Measurements from ENCODE around the gene AP5Z1. TPM values are rescaled to one million over a fixed set of nuclear protein-coding genes. Genes with fewer than 3 reads are reported as not detected.
A peak's percentile ranks its signal among the peaks of the same experiment; 100 is the strongest.

AP5Z1 gene
- total RNA-seq, 6 experiments from 2014 or later: 39.8 to 50.4 (median 42.1) TPM

DNA sequence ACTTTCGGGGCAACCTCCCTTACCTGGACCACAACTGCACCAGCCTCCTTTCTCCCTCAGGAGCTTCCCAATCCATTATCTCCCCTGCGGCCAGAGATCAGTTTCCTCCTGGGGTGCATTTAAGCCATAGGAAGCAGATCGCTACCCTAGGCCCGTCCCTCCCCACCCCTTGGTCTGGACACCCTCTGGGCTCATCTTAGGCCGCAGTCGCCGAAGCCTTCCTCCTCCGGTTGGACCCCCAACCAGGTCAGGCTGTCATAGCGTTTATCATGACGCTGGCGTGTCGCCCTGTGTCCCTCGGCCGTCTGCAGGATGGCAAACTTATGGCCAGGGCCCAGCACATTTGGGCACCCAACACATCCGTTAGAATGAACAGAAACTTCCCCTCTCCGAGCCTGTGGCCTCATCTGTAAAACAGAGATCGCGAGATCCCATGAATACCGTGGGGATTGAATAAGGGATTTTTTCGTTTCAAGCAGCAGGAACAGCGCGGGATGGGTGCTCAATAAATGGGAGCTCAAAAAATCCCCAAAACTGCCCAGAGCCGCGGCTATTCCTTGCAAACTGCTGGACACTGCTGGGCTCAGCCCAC is 669 bp upstream of the AP5Z1 start:
- Mint-ChIP-seq H3K4me1 (ENCODE audit: low read depth) (peaks cover 26% of the 10 kb centered on the region), H3K27me3 (ENCODE audit: insufficient read depth) (peaks cover 13% of the 10 kb centered on the region; the same call in 1 of the 2 replicates), H3K9me3 (no peaks in the 10 kb centered on the region), H3K4me3 (peak overlapping the region; percentile 100), H3K27ac (peak overlapping the region; percentile 99), H3K36me3 (ENCODE audit: low read depth) (peaks cover 14% of the 10 kb centered on the region; the same call in 1 of the 2 replicates)
- DNase-seq: peak; percentile 69
- TF ChIP-seq, protein P1, sequence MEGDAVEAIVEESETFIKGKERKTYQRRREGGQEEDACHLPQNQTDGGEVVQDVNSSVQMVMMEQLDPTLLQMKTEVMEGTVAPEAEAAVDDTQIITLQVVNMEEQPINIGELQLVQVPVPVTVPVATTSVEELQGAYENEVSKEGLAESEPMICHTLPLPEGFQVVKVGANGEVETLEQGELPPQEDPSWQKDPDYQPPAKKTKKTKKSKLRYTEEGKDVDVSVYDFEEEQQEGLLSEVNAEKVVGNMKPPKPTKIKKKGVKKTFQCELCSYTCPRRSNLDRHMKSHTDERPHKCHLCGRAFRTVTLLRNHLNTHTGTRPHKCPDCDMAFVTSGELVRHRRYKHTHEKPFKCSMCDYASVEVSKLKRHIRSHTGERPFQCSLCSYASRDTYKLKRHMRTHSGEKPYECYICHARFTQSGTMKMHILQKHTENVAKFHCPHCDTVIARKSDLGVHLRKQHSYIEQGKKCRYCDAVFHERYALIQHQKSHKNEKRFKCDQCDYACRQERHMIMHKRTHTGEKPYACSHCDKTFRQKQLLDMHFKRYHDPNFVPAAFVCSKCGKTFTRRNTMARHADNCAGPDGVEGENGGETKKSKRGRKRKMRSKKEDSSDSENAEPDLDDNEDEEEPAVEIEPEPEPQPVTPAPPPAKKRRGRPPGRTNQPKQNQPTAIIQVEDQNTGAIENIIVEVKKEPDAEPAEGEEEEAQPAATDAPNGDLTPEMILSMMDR (IDR thresholded peaks at IDR 0.05): no peak

DNA sequence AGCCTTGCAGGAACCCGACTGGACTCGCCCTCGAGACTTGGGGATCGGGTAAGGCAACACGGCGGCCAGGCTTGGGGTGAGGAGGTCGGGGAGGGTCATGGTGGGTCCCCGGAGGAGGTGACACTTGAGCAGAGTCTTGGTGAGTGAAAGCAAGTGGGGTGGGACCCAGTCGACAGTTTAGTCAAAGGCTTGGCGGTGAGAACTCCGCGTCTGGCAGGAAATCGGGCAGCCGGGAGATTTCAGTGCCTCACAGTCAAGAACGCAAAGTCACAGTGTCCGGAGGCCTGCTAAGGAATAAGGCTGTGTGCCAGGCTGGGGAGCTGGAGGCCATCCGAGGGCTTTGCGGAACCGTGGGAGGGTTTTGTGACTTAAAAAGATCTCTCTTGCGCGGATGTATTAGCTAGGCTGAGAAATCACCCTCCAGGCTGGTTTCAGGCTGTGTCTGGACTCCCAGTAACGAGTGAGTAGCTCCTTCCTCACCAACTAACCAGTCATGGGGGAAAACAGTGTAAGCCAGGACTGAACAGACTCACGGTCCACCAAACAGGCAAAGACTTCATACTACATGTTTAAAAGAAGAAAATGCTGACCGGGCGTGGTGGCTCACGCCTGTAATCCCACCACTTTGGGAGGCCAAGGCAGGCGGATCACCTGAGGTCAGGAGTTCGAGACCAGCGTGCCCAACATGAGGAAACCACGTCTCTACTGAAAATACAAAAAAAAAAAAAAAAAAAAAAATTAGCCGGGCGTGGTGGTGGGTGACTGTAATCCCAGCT is 613 bp downstream of the AP5Z1 start:
- TF ChIP-seq, protein P1 (IDR thresholded peaks at IDR 0.05): no peak
- H3K9me3 Mint-ChIP-seq: no peaks in the 10 kb centered on the region
- peak overlapping the region; percentile 100 for H3K4me3 Mint-ChIP-seq
- H3K27me3 Mint-ChIP-seq (ENCODE audit: insufficient read depth): peaks cover 13% of the 10 kb centered on the region; the same call in 1 of the 2 replicates
- DNase-seq: peak; percentile 41
- H3K36me3 Mint-ChIP-seq (ENCODE audit: low read depth): peaks cover 18% of the 10 kb centered on the region; the same call in 1 of the 2 replicates
- H3K4me1 Mint-ChIP-seq (ENCODE audit: low read depth): peaks cover 26% of the 10 kb centered on the region
- H3K27ac Mint-ChIP-seq: peak overlapping the region; percentile 99

DNA sequence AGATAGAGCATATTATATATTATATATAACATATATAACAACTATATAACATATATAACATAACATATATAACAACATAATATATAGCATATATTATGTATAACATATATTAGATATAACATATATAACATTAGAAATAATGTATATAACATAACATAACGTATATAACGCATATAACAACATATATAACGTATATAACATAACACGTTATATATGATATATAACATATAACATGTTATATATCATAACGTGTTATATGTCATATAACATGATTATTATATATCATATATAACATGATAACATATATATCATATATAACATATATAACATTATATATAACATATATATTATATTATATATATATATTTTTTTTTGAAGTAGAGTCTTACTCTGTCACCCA is 3.7 kb downstream of the AP5Z1 start:
- TF ChIP-seq, protein P1 (IDR thresholded peaks at IDR 0.05): no peak
- H3K4me3 Mint-ChIP-seq: no peak overlapping the region
- no peak overlapping the region for H3K27ac Mint-ChIP-seq

DNA sequence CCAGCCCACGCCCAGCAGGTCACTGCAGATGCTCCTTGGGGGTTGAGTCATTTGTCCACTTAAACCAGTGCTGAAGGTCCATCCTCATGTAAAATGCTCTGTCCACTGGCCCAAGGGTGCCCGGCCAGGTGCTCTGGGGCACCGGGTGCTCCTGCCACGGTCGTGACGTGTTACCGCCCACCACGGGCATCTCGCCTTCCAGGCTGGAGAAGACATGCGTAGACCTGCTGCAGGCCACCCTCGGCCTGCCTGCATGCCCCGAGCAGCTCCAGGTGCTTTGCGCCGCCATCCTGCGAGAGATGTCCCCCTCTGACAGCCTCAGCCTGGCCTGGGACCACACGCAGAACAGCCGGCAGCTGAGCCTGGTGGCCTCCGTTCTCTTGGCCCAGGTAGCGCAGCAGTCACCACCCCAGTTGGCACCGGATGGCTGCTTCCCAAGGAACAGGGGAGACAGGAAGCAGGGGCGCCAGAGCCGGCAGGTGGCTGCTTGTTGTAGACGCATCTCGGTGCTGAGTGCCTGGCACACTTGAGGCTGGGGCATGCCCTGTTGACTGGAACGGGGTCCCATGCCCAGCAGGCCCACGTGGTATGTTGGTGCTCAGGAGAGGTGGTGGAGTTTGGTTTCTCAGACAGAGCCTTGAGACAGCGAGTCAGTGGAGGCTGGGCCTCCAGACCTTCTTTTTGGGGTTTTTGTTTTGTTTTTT is 6.1 kb downstream of the AP5Z1 start:
- TF ChIP-seq, protein P1 (IDR thresholded peaks at IDR 0.05): no peak
- peaks cover 15% of the 10 kb centered on the region for H3K4me1 Mint-ChIP-seq (ENCODE audit: low read depth)
- no peak overlapping the region for H3K27ac Mint-ChIP-seq
- H3K36me3 Mint-ChIP-seq (ENCODE audit: low read depth): peaks cover 13% of the 10 kb centered on the region; the same call in 1 of the 2 replicates
- no peak overlapping the region for H3K4me3 Mint-ChIP-seq
- H3K9me3 Mint-ChIP-seq: no peaks in the 10 kb centered on the region
- peaks cover 1% of the 10 kb centered on the region for H3K27me3 Mint-ChIP-seq (ENCODE audit: insufficient read depth)
- DNase-seq: no peak

More for the DNA sequence above, 3.7 kb downstream of the AP5Z1 start:
- Mint-ChIP-seq H3K27me3 (ENCODE audit: insufficient read depth) (peaks cover 13% of the 10 kb centered on the region), H3K4me1 (ENCODE audit: low read depth) (peaks cover 25% of the 10 kb centered on the region), H3K36me3 (ENCODE audit: low read depth) (peaks cover 22% of the 10 kb centered on the region; the same call in 1 of the 2 replicates), H3K9me3 (no peaks in the 10 kb centered on the region)
- DNase-seq: no peak
